HG03442 (cell line): ENCODE measurements around the gene TBCD.

Experiments used
- ATAC-seq: cut with Tn5 transposase; IDR thresholded peaks from one replicate; pipeline ENCODE4 v1.9.1; 2021; ENCODE audit warnings: mild to moderate bottlenecking, moderate library complexity; ENCODE audit not compliant: unreplicated experiment

TBCD gene

DNA sequence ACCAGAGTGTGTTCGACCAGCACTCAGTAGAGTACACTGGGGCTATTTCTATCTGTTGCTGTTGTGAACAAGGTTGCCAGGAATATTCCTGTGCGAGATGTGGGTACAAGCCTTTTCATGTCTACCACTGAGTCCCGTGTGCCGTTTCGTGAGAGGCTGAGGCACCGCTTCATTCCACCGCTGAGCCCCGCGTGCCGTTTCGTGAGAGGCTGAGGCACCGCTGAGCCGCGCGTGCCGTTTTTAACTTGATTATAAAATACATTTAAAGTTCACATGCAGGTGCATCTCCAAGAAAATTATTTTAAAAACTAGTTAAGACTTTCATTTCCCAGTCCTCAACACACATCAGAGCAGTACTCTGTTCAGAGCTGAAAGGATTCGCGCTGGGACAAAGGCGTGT lies 166.6 kb downstream of the TBCD start:
- no peak for ATAC-seq

DNA sequence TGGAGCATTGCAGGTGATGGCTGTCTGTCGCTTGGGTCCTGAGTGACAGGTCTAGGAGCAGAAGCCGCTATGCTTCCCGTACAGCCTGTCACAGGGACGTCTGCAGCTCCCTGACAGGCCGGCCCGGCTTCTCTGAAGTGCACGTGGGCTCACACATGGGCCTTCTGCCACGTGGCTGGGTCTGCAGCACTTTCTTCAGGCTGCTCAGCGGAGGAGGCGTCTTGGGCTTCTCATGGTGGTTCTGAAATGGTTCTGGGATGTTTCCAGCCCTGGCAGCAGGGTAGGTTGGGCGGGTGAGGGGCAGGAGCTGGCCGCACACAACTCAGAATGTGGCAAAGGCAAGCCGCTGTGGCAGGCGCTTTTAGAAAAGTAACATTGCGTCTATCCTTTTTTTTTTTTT lies 168.3 kb downstream of the TBCD start:
- ATAC-seq: no peak

DNA sequence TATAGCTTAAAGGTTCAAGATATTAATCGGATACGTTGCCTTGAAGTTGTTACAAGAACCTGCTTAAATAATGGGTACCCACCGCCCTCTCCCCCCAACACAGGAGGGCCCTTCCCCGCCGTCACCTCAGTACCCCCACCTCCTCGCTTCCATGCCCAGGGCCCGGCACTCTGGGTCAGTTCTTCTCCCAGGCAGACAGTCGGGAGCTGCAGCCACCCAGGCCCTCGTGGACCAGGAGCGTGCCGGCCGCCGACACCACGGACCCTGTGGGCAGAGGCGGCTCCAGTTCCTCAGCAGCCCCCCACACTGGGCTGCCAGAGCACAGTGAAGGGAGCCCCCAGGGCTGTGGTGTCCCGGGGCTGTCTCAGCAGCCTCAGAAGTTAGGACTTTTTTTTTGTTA lies 168.8 kb downstream of the TBCD start:
- ATAC-seq: no peak

DNA sequence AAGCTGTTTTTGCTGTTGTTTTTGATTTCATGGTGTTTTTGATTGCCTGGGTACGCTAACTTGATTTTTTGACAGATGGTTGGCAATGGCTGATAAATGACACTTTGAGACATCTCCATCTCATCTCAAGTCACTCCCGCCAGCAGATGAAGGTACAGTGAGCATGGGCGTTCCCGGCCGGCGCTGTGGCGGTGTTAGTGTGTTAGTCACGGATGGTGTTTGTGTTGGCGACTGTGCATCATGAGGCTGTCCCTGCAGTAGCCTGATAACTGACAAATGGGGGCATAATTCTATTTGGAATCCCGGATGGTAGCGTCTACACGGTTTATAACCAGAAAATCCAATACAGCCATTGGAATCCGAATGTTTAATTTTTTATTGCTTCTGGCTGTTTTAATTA lies 169.6 kb downstream of the TBCD start:
- no peak for ATAC-seq

DNA sequence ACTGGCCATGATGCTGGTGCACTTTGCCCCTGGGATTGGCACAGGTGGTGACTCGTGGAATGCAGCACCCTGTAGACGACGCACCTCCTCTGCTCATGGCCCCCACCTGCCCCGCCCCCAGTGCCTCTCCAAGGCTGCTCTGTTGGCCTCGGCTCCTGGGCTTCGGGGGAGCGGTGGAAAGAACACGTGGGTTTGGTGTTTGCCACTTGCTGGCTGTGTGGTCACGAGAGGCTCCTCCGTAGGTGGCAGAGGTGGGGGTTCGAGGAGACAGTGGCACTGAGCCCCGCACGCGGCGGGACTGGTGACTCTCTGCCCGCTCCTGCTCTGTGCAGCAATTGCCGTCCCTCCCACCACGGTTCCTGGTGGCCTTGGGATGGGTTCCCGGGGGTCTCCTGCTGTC lies 170.8 kb downstream of the TBCD start:
- ATAC-seq: no peak

DNA sequence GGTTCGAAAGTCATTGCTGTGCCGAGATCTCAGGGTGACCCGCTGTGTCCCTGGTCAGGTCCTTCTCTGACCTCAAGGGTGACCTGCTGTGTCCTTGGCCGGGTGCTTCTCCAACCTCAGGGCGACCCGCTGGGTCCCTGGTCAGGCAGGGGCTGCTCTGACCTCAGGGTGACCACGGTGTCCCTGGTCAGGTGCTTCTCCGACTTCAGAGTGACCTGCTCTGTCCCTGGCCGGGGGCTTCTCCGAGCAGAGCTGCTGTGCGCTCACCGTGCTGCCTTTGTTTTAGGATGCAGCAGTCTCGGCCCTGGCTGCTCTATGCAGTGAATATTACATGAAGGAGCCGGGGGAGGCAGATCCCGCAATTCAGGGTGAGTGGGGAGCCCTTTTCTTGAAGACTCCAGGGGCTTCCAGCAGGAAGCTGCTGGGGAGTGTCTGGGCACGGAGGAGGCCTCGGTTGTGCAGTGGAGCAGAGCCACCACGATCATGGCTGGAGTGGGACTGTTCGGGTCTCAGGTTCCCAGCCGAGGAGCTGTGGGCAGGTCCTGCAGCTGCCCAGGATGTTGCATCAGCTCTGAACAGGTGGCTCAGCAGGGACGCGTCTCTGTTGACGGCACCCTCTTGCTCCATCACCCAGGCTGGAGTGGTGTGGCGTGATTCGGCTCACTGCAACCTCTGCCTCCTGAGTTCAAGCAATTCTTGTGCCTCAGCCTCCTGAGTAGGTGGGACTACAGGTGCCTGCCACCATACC lies 171.7 kb downstream of the TBCD start:
- ATAC-seq: no peak

DNA sequence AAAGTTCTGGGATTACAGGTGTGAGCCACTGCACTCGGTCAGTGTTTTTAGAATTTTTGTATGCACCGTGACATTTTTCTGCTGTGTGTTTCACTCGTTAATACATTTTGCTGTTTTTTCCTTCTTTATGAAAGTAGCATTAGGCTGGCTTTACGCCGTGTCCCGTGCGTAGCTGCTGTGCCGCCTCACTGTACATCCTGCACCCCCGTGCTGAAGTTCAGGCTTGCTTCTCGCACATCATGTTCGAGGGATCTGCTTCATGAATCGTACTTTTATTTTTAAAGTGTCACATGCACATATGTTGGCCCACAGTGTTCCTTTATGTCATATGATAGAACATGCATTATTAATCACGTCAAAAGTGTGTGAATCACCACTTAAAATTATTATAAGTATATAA lies 172.3 kb downstream of the TBCD start:
- ATAC-seq: no peak

DNA sequence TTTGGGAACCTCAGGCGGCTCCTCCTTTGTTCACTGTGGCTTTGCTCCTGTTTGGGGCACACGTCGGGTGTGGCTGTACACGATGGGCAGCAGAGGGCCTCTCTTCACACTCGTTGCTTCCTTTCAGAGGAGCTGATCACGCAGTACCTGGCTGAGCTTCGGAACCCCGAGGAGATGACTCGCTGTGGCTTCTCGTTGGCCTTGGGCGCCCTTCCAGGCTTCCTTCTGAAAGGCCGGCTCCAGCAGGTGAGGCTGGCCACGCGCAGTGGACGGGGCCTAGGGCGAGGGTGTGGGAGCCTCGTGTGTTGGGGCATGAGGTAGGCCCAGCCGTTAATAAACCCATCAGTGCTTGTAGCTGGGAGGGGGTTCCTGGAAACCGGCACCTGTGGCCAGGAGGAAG lies 172.9 kb downstream of the TBCD start:
- no peak for ATAC-seq

DNA sequence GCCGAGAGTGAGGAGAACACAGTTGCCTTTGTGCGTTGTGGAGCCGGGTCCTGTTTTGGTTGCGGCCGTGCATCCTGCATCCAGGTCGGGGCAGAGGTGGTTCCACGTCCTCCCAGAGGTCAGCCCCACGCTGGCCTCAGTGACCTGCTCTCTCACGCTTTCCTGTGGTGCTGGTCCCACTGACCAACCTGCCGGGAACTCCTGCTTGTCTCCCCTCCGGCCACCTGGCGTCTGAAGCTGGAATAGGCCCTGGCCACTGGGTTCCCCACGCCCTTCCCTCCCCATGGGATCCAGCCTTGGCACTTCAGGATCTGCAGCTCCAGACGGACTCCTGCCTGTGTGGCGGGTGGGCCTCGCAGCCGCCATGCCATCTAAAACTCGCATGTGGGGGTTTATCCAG lies 173.5 kb downstream of the TBCD start:
- no peak for ATAC-seq

DNA sequence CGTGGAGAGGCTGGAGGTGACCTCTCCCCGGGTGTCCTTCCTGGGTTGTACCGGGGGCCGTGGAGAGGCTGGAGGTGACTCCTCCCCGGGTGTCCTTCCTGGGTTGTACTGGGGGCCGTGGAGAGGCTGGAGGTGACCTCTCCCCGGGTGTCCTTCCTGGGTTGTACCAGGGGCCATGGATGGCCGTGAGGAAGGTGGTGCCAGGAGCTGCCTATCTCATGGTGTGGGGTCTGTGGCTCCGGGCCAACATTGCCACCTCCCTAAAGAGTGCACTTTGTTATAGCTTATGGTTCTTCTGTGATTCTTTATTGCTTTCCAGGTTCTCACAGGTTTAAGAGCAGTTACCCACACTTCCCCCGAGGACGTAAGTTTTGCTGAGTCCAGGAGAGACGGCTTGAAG lies 174.2 kb downstream of the TBCD start:
- ATAC-seq: no peak

DNA sequence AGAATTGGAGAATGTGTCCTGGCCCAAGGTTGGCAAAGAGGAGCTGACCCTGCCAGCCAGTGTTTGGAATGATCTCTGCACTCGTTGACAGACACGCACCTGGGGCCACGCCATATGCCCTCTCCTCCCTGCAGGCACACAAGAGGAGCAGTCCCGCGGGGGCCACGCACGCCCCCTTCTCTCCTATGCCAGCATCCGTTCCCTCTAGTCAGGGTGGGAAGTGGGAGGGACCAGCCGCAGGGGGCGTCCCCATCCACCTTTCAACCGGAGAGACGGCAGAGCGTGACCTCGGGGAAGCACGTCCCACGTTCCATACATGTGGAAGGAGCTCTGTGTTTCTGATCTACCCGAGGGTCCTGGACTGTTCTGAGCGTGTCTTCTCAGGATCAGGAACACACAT lies 174.9 kb downstream of the TBCD start:
- ATAC-seq: no peak

DNA sequence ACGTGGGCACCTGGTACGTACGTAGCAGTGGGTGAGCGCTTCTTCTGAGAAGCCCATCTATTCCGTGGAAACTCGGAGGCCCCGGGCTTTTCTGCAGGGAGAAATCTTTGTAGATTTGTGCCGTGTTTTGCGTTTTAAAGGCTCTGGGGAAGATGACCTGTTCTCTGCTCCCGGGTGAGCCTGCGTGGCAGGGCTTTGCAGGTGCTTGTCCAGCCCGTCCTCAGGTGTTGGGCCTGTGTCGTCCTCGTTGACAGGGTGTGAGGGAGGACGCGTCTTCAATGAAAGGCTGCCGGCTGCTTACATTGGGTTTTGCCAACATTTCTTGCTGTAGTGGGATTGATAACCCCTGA lies 175.4 kb downstream of the TBCD start:
- no peak for ATAC-seq

DNA sequence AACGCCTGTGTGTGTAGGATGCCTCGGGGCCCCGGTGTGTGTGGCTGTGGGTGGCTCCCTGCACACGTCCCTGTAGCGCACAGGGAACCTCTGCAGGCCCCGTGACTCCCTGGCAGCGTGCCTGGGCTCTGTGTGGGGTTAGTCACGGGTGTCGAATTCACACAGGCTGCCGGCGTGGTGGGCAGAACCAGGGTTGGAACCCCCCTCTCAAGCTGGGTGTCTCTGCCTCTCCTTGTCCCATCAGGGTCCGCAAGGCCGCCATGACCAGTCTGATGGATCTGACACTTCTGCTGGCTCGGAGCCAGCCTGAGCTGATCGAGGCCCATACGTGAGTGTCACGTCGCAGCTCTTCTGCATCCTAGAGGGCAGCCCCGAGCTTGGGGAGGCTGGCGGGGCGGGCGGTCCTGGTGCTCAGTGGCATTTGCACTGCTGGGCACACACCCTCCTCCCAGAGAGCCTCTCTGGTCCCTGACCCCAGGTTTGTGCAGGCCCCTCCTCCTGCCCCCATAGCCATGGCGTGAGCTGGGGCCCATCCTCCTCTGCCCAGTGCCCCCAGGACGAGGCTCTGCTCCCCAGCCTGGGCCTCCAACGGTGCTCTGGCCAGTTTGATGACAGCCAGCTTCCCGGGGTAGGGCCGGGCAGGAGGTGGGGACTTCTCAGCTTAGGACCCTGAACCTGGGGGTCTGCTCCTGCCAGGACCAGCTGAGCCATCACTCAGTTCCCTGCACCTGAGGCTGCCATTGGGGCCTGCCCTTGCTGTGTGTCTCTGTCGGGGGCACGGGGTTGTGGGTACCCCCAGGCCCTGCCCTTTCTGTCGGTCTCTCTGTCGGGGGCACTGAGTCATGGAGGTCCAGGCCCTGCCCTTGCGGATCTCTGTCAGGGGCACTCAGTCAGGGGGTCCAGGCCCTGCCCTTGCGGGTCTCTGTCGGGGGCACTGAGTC lies 176.1 kb downstream of the TBCD start:
- ATAC-seq: no peak

DNA sequence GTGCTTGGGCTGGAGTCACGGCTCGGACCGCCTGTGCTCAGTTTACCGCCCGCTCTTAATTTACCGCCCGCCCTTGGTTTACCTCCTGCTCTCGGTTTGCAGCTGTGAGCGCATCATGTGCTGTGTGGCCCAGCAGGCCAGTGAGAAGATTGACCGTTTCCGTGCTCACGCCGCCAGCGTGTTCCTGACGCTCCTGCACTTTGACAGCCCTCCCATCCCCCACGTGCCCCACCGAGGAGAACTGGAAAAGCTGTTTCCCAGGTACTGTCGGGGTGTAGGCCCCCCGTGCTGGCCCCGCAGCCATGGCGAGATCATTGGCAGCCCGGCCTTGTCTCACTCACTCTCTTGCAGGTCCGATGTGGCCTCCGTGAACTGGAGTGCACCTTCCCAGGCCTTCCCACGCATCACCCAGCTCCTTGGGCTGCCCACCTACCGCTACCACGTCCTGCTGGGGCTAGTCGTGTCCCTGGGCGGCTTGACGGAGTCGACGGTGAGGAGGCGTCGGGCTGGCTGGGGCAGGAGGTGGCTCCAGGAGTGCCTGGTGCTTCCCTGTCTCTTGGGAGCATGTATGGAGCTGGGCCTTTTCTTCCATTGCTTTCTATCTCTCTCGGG lies 177.3 kb downstream of the TBCD start:
- no peak for ATAC-seq

DNA sequence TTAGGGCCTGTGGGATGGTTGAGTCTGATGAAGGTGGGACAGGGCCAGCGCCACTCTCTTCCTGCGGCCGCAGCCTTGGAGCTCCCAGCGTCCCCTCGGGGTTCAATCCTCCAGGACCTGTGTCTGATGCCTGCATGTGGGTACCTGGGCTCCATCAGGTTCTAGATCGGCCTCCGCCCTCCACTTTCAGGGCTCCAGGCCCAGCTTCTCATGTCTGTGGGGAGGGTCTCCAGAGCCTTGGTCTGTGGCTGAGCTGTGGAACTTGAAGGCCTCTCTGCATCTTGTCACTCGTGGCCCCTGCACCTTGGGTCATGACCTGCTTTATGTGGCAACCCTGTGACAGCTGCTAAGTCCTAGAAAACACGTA lies 177.8 kb downstream of the TBCD start:
- ATAC-seq: no peak

DNA sequence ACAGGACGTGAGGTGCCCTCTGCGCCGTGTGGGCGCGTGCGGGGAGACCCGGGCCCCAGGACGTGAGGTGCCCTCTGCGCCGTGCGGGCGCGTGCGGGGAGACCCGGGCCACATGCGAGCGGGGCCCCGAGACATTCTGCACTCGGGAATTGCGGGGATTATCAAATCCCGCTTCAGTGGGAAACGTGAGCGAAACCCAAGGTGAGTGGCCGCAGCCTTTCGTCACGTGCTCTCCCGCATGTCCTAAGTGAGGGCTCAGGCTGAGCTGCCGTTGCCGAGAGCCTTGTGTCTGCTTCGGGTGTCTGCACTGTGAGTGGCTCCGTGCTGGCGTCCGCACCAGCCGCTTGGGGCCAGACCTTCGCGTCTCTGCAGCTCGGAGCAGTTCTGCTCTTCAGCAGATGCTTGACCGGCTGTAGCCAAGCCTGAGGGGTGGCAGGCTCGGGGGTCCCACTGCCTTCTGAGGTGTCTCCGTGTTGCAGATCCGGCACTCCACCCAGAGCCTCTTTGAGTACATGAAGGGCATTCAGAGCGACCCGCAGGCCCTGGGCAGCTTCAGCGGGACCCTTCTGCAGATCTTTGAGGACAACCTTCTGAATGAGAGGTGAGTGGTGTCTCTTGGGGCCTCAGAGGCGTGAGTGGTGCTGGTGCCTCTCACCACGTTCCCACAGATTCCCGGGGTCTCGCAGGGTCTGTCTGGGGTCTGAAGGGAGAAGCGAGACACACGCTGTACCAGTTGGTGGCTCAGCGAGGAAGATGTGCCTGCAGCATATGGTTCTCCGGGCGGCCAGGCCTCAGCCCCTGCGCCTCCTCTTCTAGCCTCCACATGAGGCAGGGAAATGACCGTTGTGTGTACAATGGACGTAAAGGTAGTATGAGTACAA lies 178.4 kb downstream of the TBCD start:
- ATAC-seq: no peak

DNA sequence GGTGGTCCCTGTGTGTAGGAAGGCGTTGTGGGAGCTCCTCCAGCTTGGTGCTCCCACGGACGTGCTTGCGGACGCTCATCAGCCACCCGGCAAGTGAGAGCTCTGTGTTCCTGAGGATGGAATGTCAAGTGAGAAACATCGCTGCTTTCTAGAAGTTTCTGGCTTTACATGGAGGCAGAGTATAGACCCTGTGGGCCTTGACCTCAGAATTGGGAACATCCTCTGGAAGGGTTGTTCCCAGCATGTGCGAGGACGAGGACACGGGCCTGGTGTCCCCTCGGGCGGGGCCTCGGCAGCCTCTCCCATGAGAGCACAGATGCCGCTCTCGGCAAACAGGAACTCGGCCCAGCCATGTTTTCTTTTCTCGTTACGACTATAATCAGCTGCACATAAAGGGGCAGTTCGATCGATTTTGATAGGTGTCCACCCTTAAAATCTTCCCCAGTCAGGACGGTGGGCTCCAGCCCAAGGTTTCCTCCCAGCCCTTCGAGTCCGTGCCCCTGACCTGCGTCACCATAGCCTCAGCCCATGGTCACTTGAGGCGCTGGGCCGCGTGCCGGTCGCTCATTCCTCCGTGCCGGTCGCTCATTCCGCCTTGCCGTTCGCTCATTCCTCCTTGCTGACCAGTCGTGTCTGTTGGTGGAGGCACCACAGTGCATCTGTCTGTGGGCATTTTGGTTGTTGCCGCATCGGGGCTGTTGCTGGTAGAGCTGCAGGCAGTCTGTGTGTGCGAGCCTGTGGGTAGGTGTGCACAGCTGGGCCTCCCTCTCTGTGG lies 179.2 kb downstream of the TBCD start:
- no peak for ATAC-seq

DNA sequence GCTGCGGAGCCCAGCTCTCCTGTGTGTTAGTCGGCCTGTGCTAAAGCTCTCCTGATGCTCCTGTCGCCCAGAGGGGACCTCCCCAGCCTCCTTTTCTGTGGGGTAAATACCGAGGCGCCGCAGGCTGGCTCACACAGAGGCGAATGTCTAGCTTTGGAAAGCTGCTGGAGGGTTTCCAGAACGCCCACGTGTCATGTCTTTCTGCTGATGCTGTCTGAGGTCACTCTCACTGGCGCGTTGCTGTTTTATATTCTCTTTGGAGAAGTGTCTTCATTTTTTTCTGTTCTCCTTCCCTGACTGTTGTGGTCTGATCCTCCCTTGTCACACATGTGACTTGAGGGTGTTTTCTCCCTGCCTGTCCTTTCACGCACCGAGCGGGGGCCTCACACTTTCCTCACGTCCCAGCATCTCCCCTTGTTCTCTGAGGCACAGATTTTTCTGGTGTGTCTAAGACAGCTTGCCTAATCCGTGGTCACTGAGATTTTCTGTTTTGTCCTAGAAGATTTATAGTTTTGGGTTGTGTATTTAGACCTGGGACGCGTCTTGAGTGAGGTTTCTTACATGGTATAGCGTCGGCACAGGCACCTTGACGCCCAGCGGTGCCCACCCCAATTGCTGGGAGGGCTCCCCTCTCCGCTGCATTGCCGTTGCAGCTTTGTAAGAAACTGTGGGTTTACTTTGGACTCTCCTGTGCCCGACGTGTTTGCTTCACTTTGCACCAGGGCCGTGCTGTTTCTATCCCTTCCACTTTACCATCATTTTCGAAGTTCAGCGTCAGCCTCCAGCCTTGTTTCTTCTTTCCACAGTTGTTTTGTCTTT lies 180.0 kb downstream of the TBCD start:
- no peak for ATAC-seq

DNA sequence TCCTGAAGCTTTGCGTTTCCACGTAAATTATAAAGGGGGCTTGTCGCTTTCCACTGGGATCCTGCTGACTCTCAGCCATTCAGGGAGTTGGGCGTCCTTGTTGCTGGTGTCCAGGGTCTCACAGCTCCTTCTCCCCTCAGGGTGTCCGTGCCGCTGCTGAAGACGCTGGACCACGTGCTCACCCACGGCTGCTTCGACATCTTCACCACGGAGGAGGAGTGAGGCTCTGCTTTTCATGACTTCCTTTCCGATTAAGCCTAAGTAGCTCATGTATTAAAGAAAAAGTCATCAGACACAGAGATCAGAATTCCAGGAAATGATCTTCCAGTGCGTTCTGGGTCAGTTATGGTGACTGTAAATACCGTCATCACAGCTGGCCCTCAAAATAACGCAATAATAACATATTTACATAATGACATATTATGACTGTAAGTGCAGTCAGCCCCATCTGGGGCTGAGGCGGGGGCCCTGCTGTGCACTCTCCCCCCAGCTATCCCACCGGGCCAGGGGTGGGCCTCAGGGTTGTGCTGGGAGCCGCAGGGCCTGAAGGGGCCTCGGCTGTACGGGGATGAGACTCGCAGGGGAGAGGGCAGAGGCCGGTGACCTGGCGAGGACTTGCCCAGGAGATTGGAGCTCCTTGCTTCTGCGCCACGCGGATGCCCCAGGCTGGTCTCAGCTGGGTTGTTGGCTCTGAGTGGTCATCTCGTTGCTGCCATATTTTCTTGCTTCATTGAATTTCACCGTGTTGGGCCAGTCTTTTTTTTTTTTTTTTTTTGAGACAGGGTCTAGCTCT lies 180.8 kb downstream of the TBCD start:
- no peak for ATAC-seq
